ENCODE data around the gene SF3A2.
A peak's percentile ranks its signal among the peaks of the same experiment; 100 is the strongest.

The SF3A2 gene

DNA sequence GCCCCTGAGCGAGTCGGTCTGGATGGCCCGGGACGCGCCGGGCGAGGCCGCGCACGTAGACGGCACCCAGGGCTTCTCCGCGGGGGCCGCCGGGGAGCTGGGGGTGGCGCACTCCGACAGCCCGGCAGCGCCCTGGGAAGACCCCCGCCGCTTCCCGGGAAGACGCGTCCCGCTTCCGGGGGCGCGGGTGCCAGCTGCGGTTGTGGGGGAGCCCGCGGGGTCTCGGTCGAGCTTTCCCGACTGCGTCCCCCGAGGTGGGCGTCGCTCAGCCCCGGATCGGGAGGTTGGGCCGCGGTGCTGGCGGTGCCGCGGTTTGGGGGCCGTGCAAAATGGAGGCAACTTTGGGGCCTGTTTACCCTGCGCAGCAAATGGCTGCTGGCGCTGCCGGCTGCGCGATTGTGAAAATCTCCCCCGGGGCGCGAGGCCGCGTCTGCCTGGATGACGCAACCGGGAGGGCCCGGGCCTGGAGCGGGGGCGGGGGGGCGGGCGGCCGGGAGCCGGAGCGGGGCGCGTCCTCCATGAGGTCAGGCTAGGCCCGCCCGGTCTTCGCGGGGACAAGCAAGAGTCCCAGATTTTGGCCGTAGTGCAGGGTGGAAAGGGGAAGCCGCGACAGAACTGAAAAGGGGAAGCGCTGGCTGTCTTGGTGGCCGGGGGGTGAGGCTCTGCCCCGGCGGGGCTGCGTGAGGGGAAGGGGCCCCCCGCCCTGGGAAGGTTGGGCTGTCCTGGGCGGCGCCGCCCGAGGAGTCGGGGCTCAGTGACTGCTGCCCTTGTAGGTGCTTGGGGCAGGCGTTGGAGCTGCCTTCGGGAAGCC lies 34.0 kb downstream of the SF3A2 start (continued):
- TF ChIP-seq ZNF26 (tag by site-specific recombination; IDR thresholded peaks at IDR 0.05) (no peak), ZNF169 (tag by site-specific recombination; IDR thresholded peaks at IDR 0.05) (no peak), OSR2 (tag by site-specific recombination; IDR thresholded peaks at IDR 0.05) (no peak), ZNF521 (tag by site-specific recombination; IDR thresholded peaks at IDR 0.05) (no peak), ZBTB48 (tag by site-specific recombination; IDR thresholded peaks at IDR 0.05) (no peak), ZBTB44 (tag by site-specific recombination; IDR thresholded peaks at IDR 0.05) (no peak), ZNF600 (tag by site-specific recombination; IDR thresholded peaks at IDR 0.05) (no peak), ZBTB21 (tag by site-specific recombination; IDR thresholded peaks at IDR 0.05) (no peak), ZNF488 (tag by site-specific recombination; IDR thresholded peaks at IDR 0.05) (no peak), ZNF157 (tag by site-specific recombination; IDR thresholded peaks at IDR 0.05) (no peak), YY2 (tag by site-specific recombination; IDR thresholded peaks at IDR 0.05) (peak; percentile 41; the same call in 1 of the 2 replicates), ZNF558 (tag by site-specific recombination; IDR thresholded peaks at IDR 0.05) (no peak), PBX3 (CRISPR knock-in tag; IDR thresholded peaks at IDR 0.05) (0 out of 2 replicates have a peak, but pooled peaks have one; percentile 48), ZNF23 (tag by site-specific recombination; IDR thresholded peaks at IDR 0.05; ENCODE audit: borderline replicate concordance) (no peak), ZNF707 (tag by site-specific recombination; IDR thresholded peaks at IDR 0.05) (no peak), ZSCAN16 (tag by site-specific recombination; IDR thresholded peaks at IDR 0.05) (no peak), ZNF114 (tag by site-specific recombination; IDR thresholded peaks at IDR 0.05) (no peak)
- TF ChIP-seq, protein P1, sequence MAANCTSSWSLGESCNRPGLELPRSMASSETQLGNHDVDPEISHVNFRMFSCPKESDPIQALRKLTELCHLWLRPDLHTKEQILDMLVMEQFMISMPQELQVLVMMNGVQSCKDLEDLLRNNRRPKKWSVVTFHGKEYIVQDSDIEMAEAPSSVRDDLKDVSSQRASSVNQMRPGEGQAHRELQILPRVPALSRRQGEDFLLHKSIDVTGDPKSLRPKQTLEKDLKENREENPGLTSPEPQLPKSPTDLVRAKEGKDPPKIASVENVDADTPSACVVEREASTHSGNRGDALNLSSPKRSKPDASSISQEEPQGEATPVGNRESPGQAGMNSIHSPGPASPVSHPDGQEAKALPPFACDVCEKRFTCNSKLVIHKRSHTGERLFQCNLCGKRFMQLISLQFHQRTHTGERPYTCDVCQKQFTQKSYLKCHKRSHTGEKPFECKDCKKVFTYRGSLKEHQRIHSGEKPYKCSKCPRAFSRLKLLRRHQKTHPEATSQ (tag by site-specific recombination; IDR thresholded peaks at IDR 0.05): no peak
- TF ChIP-seq, protein P2, sequence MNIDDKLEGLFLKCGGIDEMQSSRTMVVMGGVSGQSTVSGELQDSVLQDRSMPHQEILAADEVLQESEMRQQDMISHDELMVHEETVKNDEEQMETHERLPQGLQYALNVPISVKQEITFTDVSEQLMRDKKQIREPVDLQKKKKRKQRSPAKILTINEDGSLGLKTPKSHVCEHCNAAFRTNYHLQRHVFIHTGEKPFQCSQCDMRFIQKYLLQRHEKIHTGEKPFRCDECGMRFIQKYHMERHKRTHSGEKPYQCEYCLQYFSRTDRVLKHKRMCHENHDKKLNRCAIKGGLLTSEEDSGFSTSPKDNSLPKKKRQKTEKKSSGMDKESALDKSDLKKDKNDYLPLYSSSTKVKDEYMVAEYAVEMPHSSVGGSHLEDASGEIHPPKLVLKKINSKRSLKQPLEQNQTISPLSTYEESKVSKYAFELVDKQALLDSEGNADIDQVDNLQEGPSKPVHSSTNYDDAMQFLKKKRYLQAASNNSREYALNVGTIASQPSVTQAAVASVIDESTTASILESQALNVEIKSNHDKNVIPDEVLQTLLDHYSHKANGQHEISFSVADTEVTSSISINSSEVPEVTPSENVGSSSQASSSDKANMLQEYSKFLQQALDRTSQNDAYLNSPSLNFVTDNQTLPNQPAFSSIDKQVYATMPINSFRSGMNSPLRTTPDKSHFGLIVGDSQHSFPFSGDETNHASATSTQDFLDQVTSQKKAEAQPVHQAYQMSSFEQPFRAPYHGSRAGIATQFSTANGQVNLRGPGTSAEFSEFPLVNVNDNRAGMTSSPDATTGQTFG (tag by site-specific recombination; IDR thresholded peaks at IDR 0.05; ENCODE audit: borderline replicate concordance): no peak
- TF ChIP-seq, protein P3, sequence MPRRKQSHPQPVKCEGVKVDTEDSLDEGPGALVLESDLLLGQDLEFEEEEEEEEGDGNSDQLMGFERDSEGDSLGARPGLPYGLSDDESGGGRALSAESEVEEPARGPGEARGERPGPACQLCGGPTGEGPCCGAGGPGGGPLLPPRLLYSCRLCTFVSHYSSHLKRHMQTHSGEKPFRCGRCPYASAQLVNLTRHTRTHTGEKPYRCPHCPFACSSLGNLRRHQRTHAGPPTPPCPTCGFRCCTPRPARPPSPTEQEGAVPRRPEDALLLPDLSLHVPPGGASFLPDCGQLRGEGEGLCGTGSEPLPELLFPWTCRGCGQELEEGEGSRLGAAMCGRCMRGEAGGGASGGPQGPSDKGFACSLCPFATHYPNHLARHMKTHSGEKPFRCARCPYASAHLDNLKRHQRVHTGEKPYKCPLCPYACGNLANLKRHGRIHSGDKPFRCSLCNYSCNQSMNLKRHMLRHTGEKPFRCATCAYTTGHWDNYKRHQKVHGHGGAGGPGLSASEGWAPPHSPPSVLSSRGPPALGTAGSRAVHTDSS (tag by site-specific recombination; IDR thresholded peaks at IDR 0.05): no peak
- TF ChIP-seq, protein P4, sequence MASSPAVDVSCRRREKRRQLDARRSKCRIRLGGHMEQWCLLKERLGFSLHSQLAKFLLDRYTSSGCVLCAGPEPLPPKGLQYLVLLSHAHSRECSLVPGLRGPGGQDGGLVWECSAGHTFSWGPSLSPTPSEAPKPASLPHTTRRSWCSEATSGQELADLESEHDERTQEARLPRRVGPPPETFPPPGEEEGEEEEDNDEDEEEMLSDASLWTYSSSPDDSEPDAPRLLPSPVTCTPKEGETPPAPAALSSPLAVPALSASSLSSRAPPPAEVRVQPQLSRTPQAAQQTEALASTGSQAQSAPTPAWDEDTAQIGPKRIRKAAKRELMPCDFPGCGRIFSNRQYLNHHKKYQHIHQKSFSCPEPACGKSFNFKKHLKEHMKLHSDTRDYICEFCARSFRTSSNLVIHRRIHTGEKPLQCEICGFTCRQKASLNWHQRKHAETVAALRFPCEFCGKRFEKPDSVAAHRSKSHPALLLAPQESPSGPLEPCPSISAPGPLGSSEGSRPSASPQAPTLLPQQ (tag by site-specific recombination; IDR thresholded peaks at IDR 0.05): peak; percentile 88
- TF ChIP-seq, protein P5, sequence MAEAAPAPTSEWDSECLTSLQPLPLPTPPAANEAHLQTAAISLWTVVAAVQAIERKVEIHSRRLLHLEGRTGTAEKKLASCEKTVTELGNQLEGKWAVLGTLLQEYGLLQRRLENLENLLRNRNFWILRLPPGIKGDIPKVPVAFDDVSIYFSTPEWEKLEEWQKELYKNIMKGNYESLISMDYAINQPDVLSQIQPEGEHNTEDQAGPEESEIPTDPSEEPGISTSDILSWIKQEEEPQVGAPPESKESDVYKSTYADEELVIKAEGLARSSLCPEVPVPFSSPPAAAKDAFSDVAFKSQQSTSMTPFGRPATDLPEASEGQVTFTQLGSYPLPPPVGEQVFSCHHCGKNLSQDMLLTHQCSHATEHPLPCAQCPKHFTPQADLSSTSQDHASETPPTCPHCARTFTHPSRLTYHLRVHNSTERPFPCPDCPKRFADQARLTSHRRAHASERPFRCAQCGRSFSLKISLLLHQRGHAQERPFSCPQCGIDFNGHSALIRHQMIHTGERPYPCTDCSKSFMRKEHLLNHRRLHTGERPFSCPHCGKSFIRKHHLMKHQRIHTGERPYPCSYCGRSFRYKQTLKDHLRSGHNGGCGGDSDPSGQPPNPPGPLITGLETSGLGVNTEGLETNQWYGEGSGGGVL (tag by site-specific recombination; IDR thresholded peaks at IDR 0.05): no peak
- TF ChIP-seq, protein P6, sequence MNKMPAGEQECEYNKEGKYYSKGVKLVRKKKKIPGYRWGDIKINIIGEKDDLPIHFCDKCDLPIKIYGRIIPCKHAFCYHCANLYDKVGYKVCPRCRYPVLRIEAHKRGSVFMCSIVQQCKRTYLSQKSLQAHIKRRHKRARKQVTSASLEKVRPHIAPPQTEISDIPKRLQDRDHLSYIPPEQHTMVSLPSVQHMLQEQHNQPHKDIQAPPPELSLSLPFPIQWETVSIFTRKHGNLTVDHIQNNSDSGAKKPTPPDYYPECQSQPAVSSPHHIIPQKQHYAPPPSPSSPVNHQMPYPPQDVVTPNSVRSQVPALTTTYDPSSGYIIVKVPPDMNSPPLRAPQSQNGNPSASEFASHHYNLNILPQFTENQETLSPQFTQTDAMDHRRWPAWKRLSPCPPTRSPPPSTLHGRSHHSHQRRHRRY (tag by site-specific recombination; IDR thresholded peaks at IDR 0.05): no peak
